Hematopoietic multipotent progenitor cell treated with erythropoietin and hydrocortisone succinate and interleukin-3 and kit ligand, for 17 days (in vitro differentiated cells): ENCODE data around the gene TNFRSF4.

Source experiments
- DNase-seq: peaks from one replicate; pipeline ENCODE4 v3.0.0-alpha.2; 2015; ENCODE audit warnings: low spot score

Gene TNFRSF4

DNA sequence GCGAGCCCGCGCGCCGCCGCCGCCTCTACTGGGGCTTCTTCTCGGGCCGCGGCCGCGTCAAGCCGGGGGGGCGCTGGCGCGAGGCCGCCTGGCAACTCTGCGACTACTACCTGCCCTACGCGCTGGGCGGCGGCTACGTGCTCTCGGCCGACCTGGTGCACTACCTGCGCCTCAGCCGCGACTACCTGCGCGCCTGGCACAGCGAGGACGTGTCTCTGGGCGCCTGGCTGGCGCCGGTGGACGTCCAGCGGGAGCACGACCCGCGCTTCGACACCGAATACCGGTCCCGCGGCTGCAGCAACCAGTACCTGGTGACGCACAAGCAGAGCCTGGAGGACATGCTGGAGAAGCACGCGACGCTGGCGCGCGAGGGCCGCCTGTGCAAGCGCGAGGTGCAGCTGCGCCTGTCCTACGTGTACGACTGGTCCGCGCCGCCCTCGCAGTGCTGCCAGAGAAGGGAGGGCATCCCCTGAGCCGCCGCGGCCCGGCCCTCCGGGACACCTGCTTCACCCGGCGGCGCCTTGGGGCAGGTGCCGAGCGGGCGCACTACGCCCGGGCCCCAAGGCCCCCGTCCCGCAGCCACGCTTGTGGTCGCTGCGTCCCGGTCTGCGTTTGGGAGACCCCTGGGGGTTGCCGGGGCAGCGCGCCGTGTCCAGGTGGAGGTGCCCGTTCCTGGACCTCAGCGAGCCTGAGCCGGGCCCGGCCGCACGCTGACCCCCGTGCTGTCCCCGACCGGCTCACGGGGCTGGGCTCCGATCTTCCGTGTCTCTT, 19.0 kb upstream of the TNFRSF4 start:
- no peak for DNase-seq

- DNase-seq: no peak
These were observed 18.3 kb upstream of the TNFRSF4 start, which contains the start of gene B3GALT6 for GRCh38 chr1:1232208-1232795. Gene B3GALT6 (plus strand): TSS chr1:1232237. CDS start chr1:1232279, 42 bp downstream.

- peak; percentile 98 for DNase-seq
These were observed 17.7 kb upstream of the TNFRSF4 start, which contains the start of gene SDF4 for GRCh38 chr1:1231400-1232207. Gene SDF4 (minus strand): TSS chr1:1232001. CDS start chr1:1228772, 3,229 bp downstream.

DNA sequence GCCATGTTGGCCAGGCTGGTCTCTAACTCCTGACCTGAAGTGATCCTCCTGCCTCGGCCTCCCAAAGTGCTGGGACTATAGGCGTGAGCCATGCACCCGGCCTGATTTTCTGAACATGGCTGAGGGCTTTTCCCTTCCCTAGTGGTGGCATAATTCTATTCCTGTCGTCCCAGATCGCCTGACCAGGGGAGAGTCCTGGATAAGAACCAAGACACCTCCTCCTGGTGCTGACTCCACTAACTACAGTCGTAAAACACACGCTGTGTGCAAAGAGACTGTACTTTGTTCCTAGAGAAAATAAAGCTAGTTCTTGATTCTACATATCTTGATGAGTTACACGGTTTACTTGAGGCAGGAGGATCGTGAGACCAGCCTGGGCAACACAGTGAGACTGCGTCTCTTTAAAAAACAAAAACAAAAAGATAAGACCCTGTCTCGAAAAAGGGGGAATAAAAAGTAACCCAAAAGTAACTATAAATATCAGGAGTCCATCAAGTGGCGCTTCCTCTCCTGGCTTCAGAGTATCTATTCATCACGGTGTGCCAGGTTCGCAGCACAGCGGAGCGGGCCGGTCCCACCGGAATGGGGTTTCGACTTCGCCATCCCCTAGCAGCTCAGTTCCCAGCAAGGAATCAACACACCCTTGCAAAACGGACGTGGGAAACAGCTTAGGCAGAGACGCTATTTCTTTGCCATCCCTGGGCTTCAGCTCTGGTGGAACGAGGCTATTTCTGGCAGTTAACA, 16.9 kb upstream of the TNFRSF4 start:
- DNase-seq: peak; percentile 15

DNA sequence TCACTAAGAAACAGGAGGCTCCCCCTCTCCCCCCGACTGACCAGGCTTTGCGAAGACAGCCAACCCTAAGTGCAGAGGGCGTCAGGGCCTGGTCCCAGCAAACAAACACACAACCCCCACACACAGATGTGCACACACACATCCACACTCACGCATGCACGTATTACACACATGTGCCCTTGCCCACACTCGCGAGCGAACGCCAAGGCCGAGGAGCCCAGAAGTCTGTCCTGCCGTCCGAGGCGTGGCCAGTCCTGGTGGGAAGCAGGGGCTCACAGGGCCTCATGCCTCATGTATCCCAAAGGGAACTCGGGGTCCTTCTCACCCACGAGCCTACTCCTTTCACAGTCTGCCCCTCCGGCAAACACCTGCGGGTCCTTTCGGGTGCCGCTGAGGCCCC, 15.8 kb upstream of the TNFRSF4 start:
- no peak for DNase-seq

DNA sequence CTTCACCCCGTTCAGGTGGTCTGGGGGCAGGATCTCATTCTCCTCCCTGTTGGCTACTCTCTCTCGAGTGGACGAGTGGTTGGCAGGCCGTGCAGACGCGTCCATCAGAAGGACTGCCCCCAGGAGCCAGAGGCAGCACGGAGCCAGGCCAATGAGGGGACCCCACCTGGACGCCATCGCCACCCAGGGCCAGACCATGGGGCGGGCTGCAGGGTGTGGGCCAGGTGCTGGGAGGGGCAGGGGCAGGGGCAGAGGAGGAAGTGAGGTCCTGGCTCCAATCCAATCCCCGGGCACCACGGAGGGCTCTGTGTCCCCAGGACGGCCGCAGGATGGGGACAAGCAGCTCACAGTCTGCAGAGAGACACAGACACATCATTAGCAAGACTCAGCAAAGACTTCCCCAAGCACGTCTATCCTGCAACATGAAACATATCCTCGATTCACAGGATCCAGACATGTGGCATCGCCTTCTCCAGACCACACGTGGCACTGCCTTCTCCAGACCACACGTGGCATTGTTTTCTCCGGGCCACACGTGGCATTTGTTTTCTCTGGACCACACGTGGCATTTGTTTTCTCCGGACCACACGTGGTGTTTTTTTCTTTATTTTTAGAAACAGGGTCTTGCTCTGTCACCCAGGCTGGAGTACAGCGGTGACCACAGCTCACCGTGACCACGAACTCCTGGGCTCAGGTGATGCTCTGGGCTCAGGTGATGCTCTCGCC, 14.8 kb upstream of the TNFRSF4 start:
- no peak for DNase-seq

DNA sequence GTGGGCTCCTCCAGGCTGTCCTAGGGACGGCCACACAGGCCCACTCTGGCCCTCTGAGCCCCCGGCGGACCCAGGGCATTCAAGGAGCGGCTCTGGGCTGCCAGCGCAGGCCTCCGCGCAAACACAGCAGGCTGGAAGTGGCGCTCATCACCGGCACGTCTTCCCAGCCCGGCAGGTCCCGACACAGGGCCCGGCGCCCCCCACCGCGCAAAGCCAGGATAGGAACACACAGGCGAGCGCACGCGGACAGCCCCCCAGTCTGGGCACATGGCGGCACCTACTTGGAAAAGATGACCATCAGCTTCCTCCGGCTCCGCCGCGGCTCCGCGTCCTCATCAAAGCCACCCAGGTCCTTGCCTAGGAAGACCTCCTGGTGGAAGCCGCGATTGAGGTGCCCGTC, 14.2 kb upstream of the TNFRSF4 start:
- no peak for DNase-seq

- no peak for DNase-seq
These were observed 13.4 kb upstream of the TNFRSF4 start for GRCh38 chr1:1227386-1227785.

DNA sequence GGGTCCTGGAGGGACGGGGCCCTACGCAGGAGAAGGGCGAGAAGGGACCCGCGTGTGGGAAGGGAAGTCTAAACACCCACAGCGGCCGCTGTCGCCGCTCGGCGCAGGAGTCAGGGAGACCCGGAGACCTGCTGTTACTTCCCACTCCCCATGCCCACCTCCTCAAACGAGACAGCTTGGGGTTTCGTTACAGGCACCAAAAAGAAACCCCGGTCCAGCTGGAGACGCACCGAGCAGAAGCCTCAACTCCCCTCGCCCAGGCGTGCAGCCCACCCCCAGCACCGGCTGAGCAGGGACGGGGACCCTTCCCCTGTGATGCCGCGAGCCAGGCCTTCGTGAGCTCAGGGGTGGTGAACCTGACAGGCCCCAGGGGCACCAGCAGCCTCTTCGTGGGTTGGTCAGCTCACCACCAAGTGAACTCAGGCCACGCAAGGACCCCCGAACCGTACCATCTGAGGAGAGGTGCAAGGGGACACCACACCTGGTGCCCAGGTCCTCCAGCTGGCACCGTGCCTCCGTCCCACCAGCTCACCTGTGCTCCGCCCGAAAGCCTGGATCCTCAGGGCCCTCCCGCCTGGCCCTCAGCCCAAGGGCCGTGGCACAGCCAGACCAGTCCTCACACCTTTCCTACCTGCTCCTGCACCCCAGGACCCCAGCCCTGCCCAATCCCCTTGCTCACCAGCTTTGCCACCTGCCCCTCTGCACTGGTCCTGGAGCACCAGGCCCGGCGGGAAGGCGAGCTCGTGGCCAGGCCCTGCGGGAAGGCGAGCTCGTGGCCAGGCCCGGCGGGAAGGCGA, 12.8 kb upstream of the TNFRSF4 start:
- DNase-seq: no peak

DNA sequence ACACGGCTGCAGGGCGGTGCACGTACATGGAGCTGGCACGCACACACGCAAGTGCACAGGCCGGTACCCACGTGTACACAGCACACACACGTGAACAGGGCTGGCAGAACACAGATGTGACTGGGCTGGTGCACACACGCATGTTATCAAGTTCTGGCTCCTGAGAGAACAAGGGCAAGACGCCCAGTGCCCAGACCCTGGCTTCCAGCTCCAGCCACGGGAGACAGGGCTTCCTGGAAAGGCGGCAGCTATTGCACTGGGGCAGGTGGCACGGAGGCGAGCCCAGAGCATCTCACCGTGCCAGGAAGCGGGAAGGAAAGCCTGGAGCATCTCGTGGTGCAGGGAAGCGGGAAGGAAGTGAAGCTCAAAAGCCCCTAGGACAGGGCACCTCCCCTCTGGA, 12.0 kb upstream of the TNFRSF4 start:
- DNase-seq: no peak

GRCh38 chr1:1225238-1225845, 11.4 kb upstream of the TNFRSF4 start:
- no peak for DNase-seq

- no peak for DNase-seq
These were observed 9.9 kb upstream of the TNFRSF4 start for GRCh38 chr1:1223891-1224290.

DNA sequence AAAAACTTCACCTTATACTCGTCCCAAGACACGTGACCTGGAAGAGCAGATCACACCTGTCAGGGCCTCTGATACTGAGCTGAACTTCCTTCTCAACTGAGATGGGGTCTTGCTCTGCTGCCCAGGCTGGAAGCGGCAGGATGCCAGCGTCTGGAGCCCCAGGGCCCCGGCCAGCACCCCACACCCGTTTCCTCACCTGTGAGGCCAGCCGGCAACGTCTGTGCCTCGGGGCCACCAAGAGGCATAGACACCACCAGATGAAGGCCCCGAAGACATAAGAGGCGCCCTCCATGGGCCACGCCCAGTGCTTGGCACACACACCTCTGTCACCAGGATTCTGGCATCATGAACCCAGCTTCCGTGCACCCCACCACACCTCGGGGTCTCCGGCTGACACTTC, 9.4 kb upstream of the TNFRSF4 start:
- DNase-seq: no peak

DNA sequence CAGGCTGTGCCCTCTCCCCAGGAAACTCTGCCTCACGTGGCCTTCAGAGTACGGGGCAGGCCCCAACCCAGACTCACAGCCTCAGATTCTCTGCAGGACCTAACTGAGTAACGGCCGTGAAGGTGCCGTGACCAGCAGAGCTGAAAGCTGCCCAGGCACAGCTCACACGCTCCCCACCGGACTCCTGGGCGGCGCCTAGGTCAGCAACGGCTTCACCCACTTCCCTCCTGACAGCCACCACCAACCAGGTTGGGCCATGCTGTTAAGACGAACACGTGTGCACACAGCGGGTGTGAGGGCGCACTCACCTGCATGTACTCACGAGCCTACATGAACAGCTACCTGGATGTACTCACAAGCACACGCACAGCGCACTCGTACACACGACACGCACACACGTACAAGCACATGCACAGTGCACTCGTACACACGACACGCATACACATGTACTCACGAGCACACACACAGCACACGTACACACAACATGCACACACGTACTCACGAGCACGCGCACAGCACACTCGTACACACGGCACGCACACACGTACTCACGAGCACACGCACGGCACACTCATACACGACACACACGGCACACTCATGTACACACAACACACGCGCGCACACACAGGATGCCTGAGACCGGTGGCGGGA, 8.7 kb upstream of the TNFRSF4 start:
- DNase-seq: no peak

DNA sequence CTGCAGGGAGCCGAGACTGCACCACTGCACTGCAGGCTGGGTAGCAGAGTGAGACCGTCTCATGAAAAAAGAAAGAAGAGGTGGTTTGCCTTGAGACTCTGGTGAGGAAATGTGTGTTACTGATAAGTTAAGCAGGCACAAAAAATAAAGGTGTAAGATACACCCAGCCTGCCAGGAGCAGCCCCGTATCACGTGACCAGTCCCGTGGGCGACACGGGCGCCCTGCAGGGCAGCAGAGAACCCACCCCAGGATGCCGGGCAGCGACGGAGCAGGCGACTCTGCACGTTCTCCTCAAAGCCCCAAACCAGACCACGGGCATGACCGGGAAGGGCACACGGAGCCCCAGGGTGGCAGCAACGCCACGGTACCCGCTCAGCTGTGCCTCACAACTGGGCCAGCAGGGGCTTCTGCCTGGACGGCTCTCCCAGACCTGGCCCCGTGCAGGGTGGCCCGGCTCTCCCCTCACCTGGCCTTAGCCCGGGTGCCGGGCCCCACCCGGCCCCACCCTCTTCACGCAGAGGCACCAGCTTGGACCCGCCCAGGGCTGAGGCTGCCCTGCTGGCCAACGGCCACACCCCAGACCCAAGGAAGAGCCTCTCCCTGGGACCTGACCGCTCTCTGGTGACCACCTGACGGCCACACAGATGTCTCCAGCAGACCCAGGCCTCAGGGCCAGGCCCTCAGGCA, 8.1 kb upstream of the TNFRSF4 start:
- DNase-seq: peak; percentile 5

GRCh38 chr1:1220197-1220596, 6.2 kb upstream of the TNFRSF4 start:
- DNase-seq: no peak

DNA sequence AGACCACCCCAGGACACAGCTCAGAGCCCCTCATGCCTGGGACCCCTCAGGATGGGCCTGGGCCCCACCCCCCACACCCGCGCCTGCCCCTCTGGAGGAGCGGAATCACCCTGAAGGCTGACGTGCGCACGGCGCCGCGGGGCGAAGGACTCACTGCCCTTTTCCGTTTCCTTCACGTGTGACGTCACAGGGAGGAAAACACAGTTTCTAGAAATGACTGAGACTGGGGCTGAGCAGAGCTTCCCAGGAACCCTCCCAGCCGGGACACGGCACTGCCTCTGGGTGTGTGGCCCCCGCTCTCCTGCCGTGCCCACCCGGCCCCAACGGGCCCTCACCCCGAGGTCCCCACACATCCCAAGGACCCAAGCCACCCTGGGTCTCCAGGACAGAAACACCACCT, 5.4 kb upstream of the TNFRSF4 start:
- no peak for DNase-seq

DNA sequence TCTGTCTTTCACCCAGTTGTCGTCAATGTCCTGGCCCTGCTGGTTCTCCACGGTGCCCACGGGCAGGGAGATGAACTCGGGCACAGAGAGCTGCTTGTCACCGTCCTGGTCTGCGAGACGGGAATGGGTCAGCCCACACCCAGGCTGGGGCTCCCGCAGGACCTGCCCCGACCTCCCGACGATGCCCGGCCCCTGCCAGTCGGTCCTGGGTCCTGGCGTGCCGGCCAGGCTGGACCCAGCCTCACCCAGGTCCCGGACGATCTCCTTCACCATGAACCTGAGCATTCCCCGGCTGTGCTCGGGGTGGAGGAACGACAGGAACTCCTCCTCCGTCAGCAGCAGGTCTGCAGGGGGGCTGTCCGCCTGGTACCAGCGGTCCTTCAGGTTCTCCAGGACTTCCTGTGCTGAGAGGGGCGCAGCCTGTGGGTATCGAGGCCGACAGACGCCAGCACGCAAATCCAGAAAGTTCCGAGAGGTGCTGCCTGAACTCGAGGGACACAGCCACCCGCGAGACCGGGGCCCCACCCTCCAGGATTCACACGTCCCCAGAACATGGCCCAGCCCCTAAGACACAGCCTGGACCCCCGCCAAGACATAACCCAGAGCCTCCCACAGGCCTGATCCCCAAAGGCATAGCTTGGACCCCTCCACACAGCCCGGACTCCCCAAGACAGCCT, 4.7 kb upstream of the TNFRSF4 start:
- no peak for DNase-seq
